ENCODE measurements around the gene UBTD2.

Gene UBTD2

GRCh38 chr5:172274951-172275753, 8.4 kb downstream of the UBTD2 start:
- no peak overlapping the region for H3K4me3 ChIP-seq (ENCODE audit: low read depth in 1 of 2, low read length in 2 of 2)
- H3K27me3 ChIP-seq (ENCODE audit: insufficient read depth, low read length, poor library complexity), result no peaks in the 10 kb centered on the region
- H4K20me1 ChIP-seq (ENCODE audit: insufficient read depth, low read length), result peaks cover 23% of the 10 kb centered on the region
- no peak overlapping the region for H3K4me2 ChIP-seq (ENCODE audit: insufficient read depth, low read length)
- no peak overlapping the region for H3K9ac ChIP-seq (ENCODE audit: low read depth, low read length)
- H3K9me3 ChIP-seq (ENCODE audit: insufficient read depth, low read length, severe bottlenecking), result no peaks in the 10 kb centered on the region
- TF ChIP-seq CTCF (IDR thresholded peaks at IDR 0.05; ENCODE audit: borderline replicate concordance, extremely low read depth, low read length, poor library complexity, severe bottlenecking) (no peak), EZH2 (IDR thresholded peaks at IDR 0.05; ENCODE audit: borderline replicate concordance, low read depth, low read length, severe bottlenecking) (no peak)
- ATAC-seq (ENCODE audit: insufficient read depth, low read depth) (no peak), DNase-seq (no peak)
- H3K79me2 ChIP-seq (ENCODE audit: insufficient read depth, low read length), result peaks cover 90% of the 10 kb centered on the region
- no peak overlapping the region for H2AFZ ChIP-seq (ENCODE audit: low read depth, low read length)
- H3K36me3 ChIP-seq (ENCODE audit: insufficient read depth, low read length), result peaks cover 6% of the 10 kb centered on the region; the same call in 1 of the 2 replicates
- H3K4me1 ChIP-seq (ENCODE audit: insufficient read depth, low read length), result no peaks in the 10 kb centered on the region
- H3K27ac ChIP-seq (ENCODE audit: low read length), result no peak overlapping the region

- Histone ChIP-seq H3K9me3 (ENCODE audit: insufficient read depth, low read length, severe bottlenecking) (no peaks in the 10 kb centered on the region), H3K27me3 (ENCODE audit: insufficient read depth, low read length, poor library complexity) (no peaks in the 10 kb centered on the region), H4K20me1 (ENCODE audit: insufficient read depth, low read length) (peaks cover 19% of the 10 kb centered on the region), H3K9ac (ENCODE audit: low read depth, low read length) (no peak overlapping the region), H2AFZ (ENCODE audit: low read depth, low read length) (no peak overlapping the region), H3K27ac (ENCODE audit: low read length) (no peak overlapping the region), H3K79me2 (ENCODE audit: insufficient read depth, low read length) (peaks cover 82% of the 10 kb centered on the region), H3K4me2 (ENCODE audit: insufficient read depth, low read length) (no peak overlapping the region), H3K4me1 (ENCODE audit: insufficient read depth, low read length) (peaks cover 9% of the 10 kb centered on the region; the same call in 1 of the 2 replicates), H3K36me3 (ENCODE audit: insufficient read depth, low read length) (no peaks in the 10 kb centered on the region), H3K4me3 (ENCODE audit: low read depth in 1 of 2, low read length in 2 of 2) (no peak overlapping the region)
- ATAC-seq (ENCODE audit: insufficient read depth, low read depth) (no peak), DNase-seq (no peak)
- TF ChIP-seq CTCF (IDR thresholded peaks at IDR 0.05; ENCODE audit: borderline replicate concordance, extremely low read depth, low read length, poor library complexity, severe bottlenecking) (no peak), EZH2 (IDR thresholded peaks at IDR 0.05; ENCODE audit: borderline replicate concordance, low read depth, low read length, severe bottlenecking) (no peak)
Observed at GRCh38 chr5:172267943-172268342, 15.6 kb downstream of the UBTD2 start.

- TF ChIP-seq EZH2 (IDR thresholded peaks at IDR 0.05; ENCODE audit: borderline replicate concordance, low read depth, low read length, severe bottlenecking) (no peak), CTCF (IDR thresholded peaks at IDR 0.05; ENCODE audit: borderline replicate concordance, extremely low read depth, low read length, poor library complexity, severe bottlenecking) (no peak)
- H3K9me3 ChIP-seq (ENCODE audit: insufficient read depth, low read length, severe bottlenecking), result no peaks in the 10 kb centered on the region
- no peaks in the 10 kb centered on the region for H3K36me3 ChIP-seq (ENCODE audit: insufficient read depth, low read length)
- H3K79me2 ChIP-seq (ENCODE audit: insufficient read depth, low read length), result peaks cover 80% of the 10 kb centered on the region
- DNase-seq (no peak), ATAC-seq (ENCODE audit: insufficient read depth, low read depth) (no peak)
- no peaks in the 10 kb centered on the region for H3K27me3 ChIP-seq (ENCODE audit: insufficient read depth, low read length, poor library complexity)
- no peak overlapping the region for H3K4me3 ChIP-seq (ENCODE audit: low read depth in 1 of 2, low read length in 2 of 2)
- H4K20me1 ChIP-seq (ENCODE audit: insufficient read depth, low read length), result peaks cover 19% of the 10 kb centered on the region
- peaks cover 9% of the 10 kb centered on the region; the same call in 1 of the 2 replicates for H3K4me1 ChIP-seq (ENCODE audit: insufficient read depth, low read length)
- H2AFZ ChIP-seq (ENCODE audit: low read depth, low read length), result no peak overlapping the region
- no peak overlapping the region for H3K4me2 ChIP-seq (ENCODE audit: insufficient read depth, low read length)
- H3K27ac ChIP-seq (ENCODE audit: low read length), result 0 out of 2 replicates have a peak overlapping the region, but pooled peaks have one; percentile 18
- no peak overlapping the region for H3K9ac ChIP-seq (ENCODE audit: low read depth, low read length)
Observed at GRCh38 chr5:172266676-172267092, 16.9 kb downstream of the UBTD2 start.
